HG03571 (cell line): ENCODE measurements around the gene RASGEF1C.

Experiments
- ATAC-seq: cut with Tn5 transposase; IDR thresholded peaks from one replicate; pipeline ENCODE4 v1.9.1; 2021; ENCODE audit not compliant: unreplicated experiment

The RASGEF1C gene

DNA sequence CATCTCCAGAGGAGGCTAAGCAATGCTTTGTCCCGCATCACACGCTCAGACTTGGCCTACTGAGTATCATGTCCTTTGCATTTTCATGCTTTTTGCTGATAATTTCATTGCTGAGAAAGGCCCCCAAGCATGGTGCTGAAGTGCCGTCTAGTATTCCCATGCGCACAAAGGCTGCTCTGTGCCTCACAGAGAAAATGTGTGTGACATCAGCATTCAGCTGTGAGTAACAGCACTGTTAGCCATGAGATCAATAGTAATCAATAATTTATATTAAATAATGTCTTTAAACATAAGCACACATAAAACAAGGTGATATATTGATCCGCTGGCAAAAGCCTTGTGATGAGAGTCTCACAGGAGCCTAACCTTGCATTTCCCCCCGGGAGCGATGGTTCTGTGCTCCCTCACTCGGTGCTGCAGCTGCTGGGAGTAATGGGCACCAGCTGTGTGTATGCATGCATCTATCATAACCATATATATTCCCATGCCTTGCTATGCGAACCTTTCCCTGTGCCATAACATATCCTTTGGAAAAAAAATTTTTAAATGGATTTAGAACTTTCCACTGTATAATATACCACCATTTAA, 87.1 kb downstream of the RASGEF1C start:
- no peak for ATAC-seq

DNA sequence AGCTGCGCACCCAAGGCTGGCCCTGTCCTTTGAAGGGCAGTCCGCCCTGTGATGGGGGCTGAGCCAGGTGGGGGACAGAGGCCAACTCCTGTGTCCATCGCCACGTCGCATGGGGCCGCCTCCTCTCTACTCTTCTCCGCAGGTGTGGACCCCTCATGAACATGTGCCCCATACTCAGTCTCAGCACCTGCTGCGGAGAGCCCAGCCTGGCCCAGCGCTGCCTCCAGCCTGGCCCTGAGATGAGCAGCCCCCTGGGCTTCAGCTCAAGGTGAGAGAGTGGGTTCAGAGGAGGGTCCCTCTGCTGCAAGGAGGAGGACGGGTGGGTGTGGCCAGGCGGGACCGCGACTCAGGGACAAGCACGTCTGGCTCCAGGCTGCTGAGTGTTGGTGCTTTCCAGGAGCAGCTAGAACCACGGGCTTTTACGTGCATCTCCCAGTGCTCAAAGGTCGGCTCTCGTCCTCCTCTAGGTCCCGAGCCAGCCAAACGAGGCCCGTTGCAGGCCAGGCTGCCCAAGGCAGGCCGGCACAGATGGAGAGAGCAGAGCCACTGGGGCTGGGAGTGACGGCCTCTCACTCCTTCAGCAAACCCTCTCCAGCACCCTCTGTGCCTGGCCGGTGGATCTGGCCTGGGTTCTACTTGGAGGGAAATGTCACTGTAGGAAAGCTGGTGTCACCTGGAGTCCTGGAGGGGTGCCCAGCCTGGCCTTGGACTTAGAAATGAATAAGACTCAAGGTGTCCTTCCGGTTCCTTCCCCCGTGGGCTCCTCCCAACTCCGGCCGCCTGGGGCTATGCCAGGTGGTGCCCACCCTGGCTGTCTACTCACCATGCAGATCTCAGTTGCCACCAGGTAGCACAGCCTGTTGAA, 88.5 kb downstream of the RASGEF1C start:
- ATAC-seq = no peak

DNA sequence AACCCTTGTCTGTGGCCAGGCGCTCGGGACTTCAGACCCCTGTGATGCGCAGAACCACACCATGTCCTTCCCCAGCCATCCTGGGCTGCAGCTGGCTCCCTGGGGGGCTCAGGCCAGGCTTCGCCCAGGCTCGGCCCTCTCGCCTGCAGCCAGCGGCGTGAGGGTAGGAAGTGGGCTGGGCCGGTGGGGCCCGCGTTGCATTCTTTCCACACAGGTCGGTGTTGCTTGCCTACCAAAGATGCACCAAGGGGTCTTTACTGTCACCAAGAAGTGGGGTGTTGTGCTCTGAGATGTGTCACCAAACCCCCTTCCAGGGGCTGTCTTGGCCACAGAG, 89.1 kb downstream of the RASGEF1C start:
- ATAC-seq = no peak

- no peak for ATAC-seq
Observed at GRCh38 chr5:180119031-180119902, 89.7 kb downstream of the RASGEF1C start.

GRCh38 chr5:180118391-180118791, 90.6 kb downstream of the RASGEF1C start:
- no peak for ATAC-seq

DNA sequence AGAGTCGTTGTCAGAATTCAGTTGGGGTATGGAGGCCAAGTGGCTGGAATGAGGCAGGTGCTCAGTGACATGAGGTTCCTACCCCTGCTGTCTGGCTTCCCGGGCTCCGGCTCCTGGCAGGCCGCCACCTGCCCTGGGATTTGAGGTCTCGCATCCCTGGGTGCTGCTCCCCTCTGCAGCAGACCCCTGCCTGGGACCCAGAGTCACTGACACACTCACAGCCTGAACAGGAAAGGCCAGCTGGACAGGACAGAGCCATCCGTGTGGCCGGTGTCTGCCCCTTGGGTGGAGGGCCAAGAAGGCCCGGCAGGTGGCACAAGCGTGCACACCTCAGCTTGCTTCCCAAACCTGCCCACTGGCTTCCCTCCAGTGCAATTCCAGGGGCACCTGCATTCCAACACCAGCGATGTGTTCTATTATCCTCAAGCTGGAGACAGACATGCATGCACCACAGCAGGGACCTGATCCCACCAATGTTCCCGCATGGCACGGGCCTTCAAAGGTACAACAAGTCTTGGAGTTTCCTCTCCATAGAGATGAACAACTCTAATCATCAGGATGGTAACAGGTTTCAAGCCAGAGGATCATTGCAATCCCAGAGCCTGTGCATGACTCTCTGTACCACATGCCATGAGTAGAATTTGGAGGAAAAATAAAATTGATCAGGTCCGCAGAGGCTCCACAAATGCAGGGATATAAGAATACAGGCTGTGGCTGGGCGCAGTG, 91.8 kb downstream of the RASGEF1C start:
- no peak for ATAC-seq

DNA sequence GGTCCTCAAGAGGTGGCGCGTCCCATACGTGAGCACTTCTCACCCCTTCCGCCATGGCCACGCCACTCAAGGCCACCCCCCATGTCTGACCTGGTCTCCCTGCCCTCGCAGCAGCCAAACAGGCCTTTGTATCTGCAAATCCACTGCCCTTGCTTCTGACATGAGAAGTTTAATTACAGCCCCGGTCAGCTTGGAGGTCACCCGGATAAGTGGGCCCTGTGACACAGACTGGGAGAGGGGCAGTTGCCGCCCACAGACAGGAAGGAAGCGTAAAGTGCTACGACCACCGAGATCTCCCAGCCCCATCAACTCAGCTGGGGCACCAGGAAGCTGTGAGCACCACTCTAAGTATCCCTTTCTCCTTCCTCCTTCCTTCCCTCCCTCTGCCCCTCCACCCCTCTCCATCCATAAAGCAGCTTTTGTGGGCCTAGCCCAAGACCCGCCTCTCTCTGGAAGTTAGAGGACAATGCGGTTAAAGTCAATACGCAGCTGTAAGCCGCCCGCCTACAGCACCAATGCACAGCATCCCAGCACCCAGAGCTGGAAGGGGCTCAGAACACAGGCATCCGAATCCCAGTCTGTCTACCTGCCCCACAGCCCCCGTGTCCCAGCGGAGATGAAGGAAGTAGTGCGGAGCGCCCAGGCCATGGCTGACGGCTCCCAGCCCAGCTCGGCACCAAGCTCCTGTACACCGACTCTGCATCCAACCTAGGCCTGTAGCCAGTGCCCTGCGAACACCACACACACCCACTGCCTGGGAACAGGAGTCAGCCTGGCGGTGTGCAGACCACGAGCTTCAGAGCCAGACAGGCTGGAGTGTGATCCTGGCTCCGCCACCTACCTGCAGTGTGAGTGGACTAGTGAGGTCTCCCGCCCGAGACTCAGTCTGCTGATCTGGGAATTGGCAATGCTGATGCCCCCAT, 92.7 kb downstream of the RASGEF1C start:
- no peak for ATAC-seq

- ATAC-seq = no peak
Observed at GRCh38 chr5:180115326-180116076, 93.5 kb downstream of the RASGEF1C start.

- ATAC-seq = no peak
Observed at GRCh38 chr5:180114304-180115003, 94.6 kb downstream of the RASGEF1C start.

DNA sequence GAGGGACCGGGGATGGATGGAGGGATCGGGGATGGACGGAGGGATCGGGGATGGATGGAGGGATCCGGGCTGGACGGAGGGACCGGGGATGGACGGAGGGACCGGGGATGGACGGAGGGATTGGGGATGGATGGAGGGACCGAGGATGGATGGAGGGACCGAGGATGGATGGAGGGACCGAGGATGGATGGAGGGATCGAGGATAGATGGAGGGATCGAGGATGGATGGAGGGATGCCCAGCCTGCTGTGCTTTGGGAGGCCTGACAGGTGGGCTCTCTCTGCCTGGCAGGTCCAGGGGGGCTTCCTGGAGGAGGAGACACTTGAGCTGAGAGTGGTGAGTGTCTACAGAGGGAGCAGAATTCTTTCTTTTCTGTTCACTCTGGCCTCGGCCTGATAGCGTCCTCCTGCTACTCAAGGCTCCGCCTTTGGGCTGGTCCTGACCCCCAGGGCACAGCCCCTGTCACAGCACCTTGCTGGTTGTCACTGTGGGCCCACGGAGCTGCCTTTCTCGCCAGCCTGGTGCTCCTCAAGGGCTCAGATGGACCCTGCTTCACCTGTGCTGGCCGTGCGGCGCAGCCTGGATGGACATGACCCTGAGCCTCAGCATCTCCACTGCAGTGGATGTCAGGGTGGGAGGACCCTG, 95.2 kb downstream of the RASGEF1C start:
- no peak for ATAC-seq

- ATAC-seq = no peak
Observed at GRCh38 chr5:180112181-180112861, 96.7 kb downstream of the RASGEF1C start.

DNA sequence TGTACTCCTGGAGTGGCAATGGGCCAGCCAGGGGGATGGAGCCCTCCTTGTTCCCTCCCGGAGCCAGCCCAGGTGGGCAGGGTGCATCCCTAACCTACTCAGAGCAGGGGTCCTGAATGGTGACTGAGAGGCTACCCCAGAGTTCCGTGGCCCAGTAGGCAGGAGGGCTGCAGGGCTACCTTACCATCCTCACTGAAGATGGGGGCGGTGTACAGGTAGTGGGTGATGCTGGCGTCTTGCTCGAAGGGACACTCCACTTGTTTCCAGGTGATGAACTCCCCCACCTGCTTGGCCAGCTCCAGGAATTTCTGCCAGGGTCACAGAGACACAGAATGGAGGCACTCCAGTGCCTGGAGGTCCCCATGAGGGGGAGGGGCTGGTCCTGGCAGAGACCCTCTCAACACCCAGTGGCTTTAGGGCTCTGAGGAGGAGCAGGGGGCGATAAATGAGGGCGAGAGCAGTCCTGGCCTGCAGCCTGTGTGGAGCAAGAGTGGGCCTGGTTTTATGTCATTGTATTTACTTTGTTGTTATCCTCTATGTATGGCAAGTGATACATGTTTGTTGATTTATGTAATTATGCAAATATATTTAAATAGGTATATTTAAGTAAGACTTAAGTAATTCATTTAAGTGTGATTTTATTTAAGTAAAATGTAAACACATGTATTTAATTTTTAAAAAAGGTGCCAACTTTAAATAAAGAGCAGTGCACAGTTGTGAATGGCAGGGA, 97.6 kb downstream of the RASGEF1C start:
- no peak for ATAC-seq

DNA sequence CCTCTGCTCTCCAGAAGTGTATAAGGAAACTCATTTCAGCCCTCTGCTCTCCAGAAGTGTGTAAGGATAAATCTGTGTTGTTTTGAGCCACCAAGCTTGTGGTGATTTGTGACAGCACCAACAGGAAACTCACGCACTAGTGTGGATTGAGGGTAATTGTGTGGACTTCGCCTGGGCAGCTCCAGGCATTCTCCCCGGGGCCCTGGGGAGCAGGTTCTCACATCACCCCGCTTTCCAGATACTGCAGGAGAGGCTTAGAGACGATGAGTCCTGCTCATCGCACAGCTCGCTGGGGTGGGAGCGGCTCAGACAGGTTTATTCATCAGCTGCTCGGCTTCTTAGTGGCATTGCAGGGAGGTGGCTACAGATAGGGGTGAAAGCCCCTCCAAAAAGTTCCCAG, 99.1 kb downstream of the RASGEF1C start:
- ATAC-seq = no peak

DNA sequence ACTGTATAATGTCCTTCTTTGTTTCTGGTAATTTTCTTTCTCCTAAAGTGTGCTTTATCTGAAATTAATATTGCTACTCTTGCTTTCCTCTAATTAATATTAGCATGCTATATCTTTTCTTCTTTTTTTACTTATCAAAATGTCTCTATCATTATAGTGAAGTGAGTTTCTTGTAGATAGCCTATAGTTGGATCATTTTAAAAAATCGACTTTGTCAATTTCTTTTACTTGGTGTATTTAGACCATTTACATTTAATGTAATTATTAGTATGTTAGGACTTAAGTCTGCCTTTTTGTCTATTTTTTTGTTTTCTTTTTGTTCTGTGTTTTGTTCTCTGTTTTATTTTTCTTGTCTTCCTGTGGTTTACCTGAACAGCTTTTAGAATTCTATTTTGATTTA, 102.0 kb downstream of the RASGEF1C start:
- ATAC-seq = no peak

DNA sequence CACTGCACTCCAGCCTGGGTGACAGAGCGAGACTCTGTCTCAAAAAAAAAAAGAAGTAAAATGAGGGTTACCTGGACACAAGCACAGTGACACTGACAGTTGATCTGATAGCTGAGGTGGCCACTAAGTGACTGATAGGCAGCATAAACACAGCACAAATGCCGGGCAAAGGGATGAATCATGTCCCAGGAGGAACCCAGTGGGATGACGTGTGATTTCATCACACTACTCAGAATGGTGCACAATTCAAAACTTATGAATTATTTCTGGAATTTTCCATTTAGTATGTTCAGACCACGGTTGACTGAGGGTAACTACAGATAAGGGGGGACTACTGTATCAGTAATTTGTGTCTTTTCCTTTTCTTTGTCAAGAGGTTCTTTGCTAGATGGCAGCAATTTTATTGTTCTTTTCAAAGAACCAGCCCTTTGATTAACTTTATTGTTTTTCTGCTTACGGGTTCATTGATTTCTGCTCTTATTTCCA, 103.1 kb downstream of the RASGEF1C start:
- no peak for ATAC-seq

DNA sequence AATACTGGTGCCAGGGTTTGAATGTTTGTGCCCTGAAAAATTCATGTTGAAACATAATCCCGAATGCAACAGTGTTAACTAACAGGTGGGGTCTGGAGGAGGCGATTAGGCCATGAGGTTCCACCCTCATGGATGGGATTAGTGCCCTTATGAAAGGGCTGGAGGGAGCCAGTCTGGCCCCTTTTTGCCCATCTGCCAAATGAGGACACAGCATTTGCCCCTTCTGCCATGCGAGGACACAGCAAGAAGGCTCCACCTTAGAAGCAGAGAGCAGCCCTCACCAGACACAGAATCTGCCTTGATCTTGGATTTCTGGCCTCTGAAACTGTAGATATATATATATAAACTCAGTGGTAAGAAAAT, 104.9 kb downstream of the RASGEF1C start:
- no peak for ATAC-seq
